H1 (cell line): Measurements from ENCODE around the gene MAOB.

Source experiments
- EP300 ChIP-seq, 2 experiments: IDR thresholded peaks; 1 replicate in 1 of 2; 2 replicates in 1 of 2; pipeline ENCODE4 v1.6.1; 2011 to 2012; ENCODE audit warnings: low read depth in 2 of 2, low read length in 2 of 2, mild to moderate bottlenecking in 2 of 2, borderline replicate concordance in 1 of 2, inconsistent platforms in 1 of 2, moderate library complexity in 1 of 2
- NANOG ChIP-seq: IDR thresholded peaks from 2 replicates; pipeline ENCODE4 v1.6.1; 2011; ENCODE audit warnings: low read length, low read depth, mild to moderate bottlenecking, inconsistent platforms; ENCODE audit not compliant: insufficient read depth, poor library complexity, severe bottlenecking

- TF ChIP-seq EP300 (IDR thresholded peaks at IDR 0.05; ENCODE audit: borderline replicate concordance in 1 of 2, low read depth in 2 of 2, low read length in 2 of 2) (no peak), NANOG (no peak)
These were observed 27.8 kb upstream of the MAOB start for GRCh38 chrX:43910012-43910411.
